IMR-90 (cell line): ENCODE results near the gene GARS1. TPM values are rescaled to one million over a fixed set of nuclear protein-coding genes. Genes with fewer than 3 reads are reported as not detected.

Source experiments
- ATAC-seq: fragments of 200-7000 bp; cut with Tn5 transposase; 2 replicates; pipeline ENCODE4 v1.9.1; 2020; ENCODE audit warnings: low read depth, mild to moderate bottlenecking, moderate library complexity
- BruUV-seq: library from RNA; stranded (reverse); fragments of 400-500 nt; replicated peaks from 2 replicates; lab custom pipeline; 2021; lab: Mats Ljungman, UMichigan
- CTCF ChIA-PET: fragments of 300-600 bp; formaldehyde crosslinking; extraction: SDS; loops from one replicate; lab custom pipeline; 2021; ENCODE audit warnings: antibody characterized with exemption; lab: Yijun Ruan, JAX
- POLR2A ChIA-PET: fragments of 300-600 bp; sonication (Branson Sonifier 250); formaldehyde crosslinking; loops from one replicate; lab custom pipeline; 2022; ENCODE audit warnings: antibody characterized with exemption; ENCODE audit not compliant: unreplicated experiment; lab: Charles Lee
- DNase-seq: peaks from one replicate; pipeline ENCODE4 v3.0.0; 2013
- H2AFZ ChIP-seq: replicated peaks from 2 replicates; pipeline ENCODE3; 2013; ENCODE audit warnings: low read length, mild to moderate bottlenecking; ENCODE audit not compliant: poor library complexity
- H2AK5ac ChIP-seq: 2 replicates; pipeline ENCODE4 v1.6.1; 2013; ENCODE audit warnings: low read depth, low read length, inconsistent platforms
- H2AK9ac ChIP-seq: replicated peaks from 2 replicates; pipeline ENCODE3; 2013; ENCODE audit warnings: mild to moderate bottlenecking, low read depth, low read length, moderate library complexity; ENCODE audit not compliant: poor library complexity
- H2BK120ac ChIP-seq: 2 replicates; pipeline ENCODE4 v1.6.1; 2013; ENCODE audit warnings: low read depth, low read length, inconsistent platforms
- H2BK15ac ChIP-seq: 3 replicates; pipeline ENCODE4 v1.6.1; 2013; ENCODE audit warnings: low read depth, low read length, inconsistent platforms
- H2BK20ac ChIP-seq: 2 replicates; pipeline ENCODE4 v1.6.1; 2013; ENCODE audit warnings: low read depth, mild to moderate bottlenecking, inconsistent platforms, low read length, moderate library complexity
- H2BK5ac ChIP-seq: 2 replicates; pipeline ENCODE4 v1.6.1; 2013; ENCODE audit warnings: mild to moderate bottlenecking, low read depth, low read length, inconsistent platforms; ENCODE audit not compliant: poor library complexity, severe bottlenecking
- H3K14ac ChIP-seq: replicated peaks from 2 replicates; pipeline ENCODE4 v1.6.1; 2013; ENCODE audit warnings: low read depth, low read length, inconsistent platforms
- H3K18ac ChIP-seq: 2 replicates; pipeline ENCODE4 v1.6.1; 2013; ENCODE audit warnings: low read depth, low read length, control low read depth
- H3K23ac ChIP-seq: 2 replicates; pipeline ENCODE4 v1.6.1; 2013; ENCODE audit warnings: low read depth, low read length, inconsistent platforms
- H3K27ac ChIP-seq: 2 replicates; pipeline ENCODE4 v1.5.1; 2013; ENCODE audit warnings: mild to moderate bottlenecking, control low read depth, low read length; ENCODE audit not compliant: insufficient read depth
- H3K27me3 ChIP-seq: 2 replicates; pipeline ENCODE4 v1.6.1; 2013; ENCODE audit warnings: low read length; ENCODE audit not compliant: control insufficient read depth, insufficient read depth
- H3K36me3 ChIP-seq: 2 replicates; pipeline ENCODE4 v1.6.1; 2013; ENCODE audit warnings: low read length, mixed read lengths; ENCODE audit not compliant: control insufficient read depth, insufficient read depth
- H3K4ac ChIP-seq: 2 replicates; pipeline ENCODE4 v1.6.1; 2013; ENCODE audit warnings: low read depth, low read length, inconsistent platforms
- H3K4me1 ChIP-seq: 2 replicates; pipeline ENCODE4 v1.6.1; 2013; ENCODE audit warnings: low read length, mixed read lengths; ENCODE audit not compliant: control insufficient read depth, insufficient read depth
- H3K4me2 ChIP-seq: 2 replicates; pipeline ENCODE4 v1.6.1; 2013; ENCODE audit warnings: low read depth, mild to moderate bottlenecking, control low read depth, low read length, moderate library complexity
- H3K4me3 ChIP-seq: 2 replicates; pipeline ENCODE4 v1.5.1; 2013; ENCODE audit warnings: low read depth, mild to moderate bottlenecking, control low read depth, low read length, moderate library complexity; ENCODE audit not compliant: insufficient read depth
- H3K56ac ChIP-seq: 2 replicates; pipeline ENCODE4 v1.6.1; 2013; ENCODE audit warnings: low read length, inconsistent platforms; ENCODE audit not compliant: insufficient read depth; ENCODE audit errors: extremely low read depth
- H3K79me1 ChIP-seq, 2 experiments: 2 replicates each; pipeline ENCODE4 v1.6.1; 2013; ENCODE audit warnings: low read length in 2 of 2, inconsistent platforms in 1 of 2, low read depth in 1 of 2
- H3K9ac ChIP-seq: 2 replicates; pipeline ENCODE4 v1.6.1; 2013; ENCODE audit warnings: low read depth, low read length, control low read depth
- H3K9me1 ChIP-seq: 2 replicates; pipeline ENCODE4 v1.6.1; 2013; ENCODE audit warnings: low read length, inconsistent platforms; ENCODE audit not compliant: insufficient read depth
- H3K9me3 ChIP-seq: 2 replicates; pipeline ENCODE4 v1.6.1; 2013; ENCODE audit warnings: low read length; ENCODE audit not compliant: control insufficient read depth, insufficient read depth
- H4K20me1 ChIP-seq: 2 replicates; pipeline ENCODE4 v1.6.1; 2013; ENCODE audit warnings: low read length, inconsistent platforms; ENCODE audit not compliant: insufficient read depth
- H4K5ac ChIP-seq: 2 replicates; pipeline ENCODE4 v1.6.1; 2013; ENCODE audit warnings: mild to moderate bottlenecking, low read depth, low read length, control low read depth
- H4K8ac ChIP-seq, 2 experiments: 2 replicates each; pipeline ENCODE4 v1.6.1; 2013; ENCODE audit warnings: low read depth in 2 of 2, low read length in 2 of 2, control low read depth in 1 of 2, inconsistent platforms in 1 of 2
- H4K91ac ChIP-seq: 2 replicates; pipeline ENCODE4 v1.6.1; 2013; ENCODE audit warnings: low read depth, low read length, inconsistent platforms; ENCODE audit not compliant: insufficient read depth
- BHLHE40 ChIP-seq: fragments of 150-350 bp; IDR thresholded peaks from 2 replicates; pipeline ENCODE4 v1.6.1; 2016; ENCODE audit warnings: mild to moderate bottlenecking, low read depth, low read length
- CHD1 ChIP-seq: IDR thresholded peaks from 2 replicates; pipeline ENCODE4 v1.6.1; 2012; ENCODE audit warnings: low read depth, low read length, improper control_type of control experiment
- MAFK ChIP-seq: IDR thresholded peaks from 2 replicates; pipeline ENCODE4 v1.6.1; 2012; ENCODE audit warnings: low read depth, low read length, improper control_type of control experiment
- MAZ ChIP-seq: IDR thresholded peaks from 2 replicates; pipeline ENCODE4 v1.6.1; 2012; ENCODE audit warnings: low read depth, mild to moderate bottlenecking, low read length, improper control_type of control experiment, moderate library complexity, borderline replicate concordance
- NFE2L2 ChIP-seq: fragments of 150-350 bp; IDR thresholded peaks from 2 replicates; pipeline ENCODE4 v1.6.1; 2016; ENCODE audit warnings: low read depth, mild to moderate bottlenecking, low read length
- POLR2A ChIP-seq: IDR thresholded peaks from 2 replicates; pipeline ENCODE4 v1.6.1; 2012; ENCODE audit warnings: mild to moderate bottlenecking, low read depth, low read length
- RFX5 ChIP-seq: IDR thresholded peaks from 2 replicates; pipeline ENCODE4 v1.8.0; 2012; ENCODE audit warnings: low read depth, mild to moderate bottlenecking, low read length, moderate library complexity
- SMC3 ChIP-seq: fragments of 150-350 bp; IDR thresholded peaks from 2 replicates; pipeline ENCODE4 v1.6.1; 2016; ENCODE audit warnings: low read depth, mild to moderate bottlenecking, antibody characterized with exemption, low read length, moderate library complexity
- WGBS, 2 experiments: methylation state at CpG; one replicate each; pipeline versions ENCODE4 v1.1.5 to v1.1.7; 2013; ENCODE audit warnings: missing lambda C conversion rate in 2 of 2; ENCODE audit not compliant: insufficient read length in 1 of 2; ENCODE audit errors: extremely low coverage in 2 of 2; 5-methylcytosine and 5-hydroxymethylcytosine counted together
- dilution Hi-C: fragments of 300-500 bp; cut with HindIII; formaldehyde crosslinking; loops from one replicate; pipeline ENCODE4 v1.14.3; 2018; ENCODE audit warnings: low sequenced_read_pairs; ENCODE audit not compliant: unreplicated experiment
- in situ Hi-C: fragments of 300-500 bp; cut with MboI; formaldehyde crosslinking; loops from 3 replicates; pipeline ENCODE4 v1.14.3; 2019; ENCODE audit warnings: low sequenced_read_pairs, inconsistent platforms, mixed read lengths
- intact Hi-C: fragments of 100-400 bp; cut with micrococcal nuclease; formaldehyde crosslinking; loops from 2 replicates; pipeline ENCODE4 v1.10.0; 2022
- polyA plus RNA-seq, 3 experiments: library from polyadenylated mRNA; depleted of rRNA; stranded (reverse); fragments of >200 nt; gene quantifications; 2 replicates each; pipeline ENCODE4 v1.2.3, GENCODE V29; 2012; ENCODE audit warnings: low replicate concordance in 1 of 3
- total RNA-seq: library from RNA; depleted of rRNA; stranded (reverse); fragments of >200 nt; gene quantifications from 2 replicates; pipeline ENCODE4 v1.2.3, GENCODE V29; 2012
- TF ChIP-seq, protein P1 (sequence below): conservative IDR thresholded peaks from 2 replicates; pipeline ENCODE4 v1.5.1; 2012; ENCODE audit warnings: mild to moderate bottlenecking, low read depth, low read length, improper control_type of control experiment
- TF ChIP-seq, protein P2 (sequence below): fragments of 150-350 bp; IDR thresholded peaks from 2 replicates; pipeline ENCODE4 v1.6.1; 2016; ENCODE audit warnings: low read depth, mild to moderate bottlenecking, low read length, moderate library complexity, borderline replicate concordance

GARS1 gene
- total and polyA plus RNA-seq, 2 of the 4 experiments (the other 2 are of a cell fraction): 105 to 551 TPM

DNA sequence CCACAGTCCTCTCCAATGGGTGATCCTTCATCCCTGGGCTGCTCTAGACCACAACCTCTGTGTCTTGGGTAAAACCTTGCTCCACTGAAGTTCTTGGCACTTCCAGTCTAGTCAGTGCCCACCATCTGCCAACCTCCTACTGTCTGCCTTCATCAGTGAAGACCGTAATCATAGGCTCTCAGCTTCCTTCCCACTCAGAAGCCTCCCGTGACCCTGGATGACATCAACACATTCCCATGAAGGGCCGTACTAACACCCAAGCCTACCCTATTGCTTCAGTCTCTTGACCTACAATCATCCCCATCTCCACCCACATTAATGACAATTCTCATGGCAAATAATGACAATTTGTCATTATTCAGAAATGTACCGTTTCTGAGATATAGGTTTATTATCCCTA lies 27.6 kb upstream of the GARS1 start:
- no peaks in the 10 kb centered on the region for H4K20me1 ChIP-seq
- 92% methylated on average over 2 of the region's 4 CpGs; no CpG with 5 or more reads in 1 of the 2 experiments for WGBS, 2 experiments
- dilution Hi-C loops: no loop called here
- no peak overlapping the region for H4K5ac ChIP-seq
- no peak overlapping the region for H3K18ac ChIP-seq
- H2AFZ ChIP-seq: no peak overlapping the region
- H3K79me1 ChIP-seq: no peaks in the 10 kb centered on the region
- H3K9me1 ChIP-seq: no peaks in the 10 kb centered on the region
- no peak overlapping the region for H3K56ac ChIP-seq
- H3K4me3 ChIP-seq: no peak overlapping the region
- no peak overlapping the region for H2BK20ac ChIP-seq
- DNase-seq: no peak
- intact Hi-C loops: no loop called here
- H3K14ac ChIP-seq: no peak overlapping the region
- H2AK5ac ChIP-seq: no peak overlapping the region
- no peak overlapping the region for H2BK120ac ChIP-seq
- H2BK15ac ChIP-seq: no peak overlapping the region
- no peak overlapping the region for H3K9ac ChIP-seq
- CTCF ChIA-PET: no interaction called here
- no peak overlapping the region for H3K27ac ChIP-seq
- no peak overlapping the region for H3K4me2 ChIP-seq
- H3K4me1 ChIP-seq: peaks cover 6% of the 10 kb centered on the region
- no peaks in the 10 kb centered on the region for H3K27me3 ChIP-seq
- no peak overlapping the region for H2AK9ac ChIP-seq
- no peak for ATAC-seq
- H3K23ac ChIP-seq: no peak overlapping the region
- in situ Hi-C loops: loop anchor here (10.0 kb wide), 1 partner anchor 402 kb away; no protein-coding TSS in a partner anchor
- no peak overlapping the region for H3K4ac ChIP-seq
- TF ChIP-seq NFE2L2 (no peak), SMC3 (no peak), MAFK (no peak), CHD1 (no peak), POLR2A (no peak), MAZ (no peak), RFX5 (no peak), BHLHE40 (no peak)
- TF ChIP-seq, protein P1, sequence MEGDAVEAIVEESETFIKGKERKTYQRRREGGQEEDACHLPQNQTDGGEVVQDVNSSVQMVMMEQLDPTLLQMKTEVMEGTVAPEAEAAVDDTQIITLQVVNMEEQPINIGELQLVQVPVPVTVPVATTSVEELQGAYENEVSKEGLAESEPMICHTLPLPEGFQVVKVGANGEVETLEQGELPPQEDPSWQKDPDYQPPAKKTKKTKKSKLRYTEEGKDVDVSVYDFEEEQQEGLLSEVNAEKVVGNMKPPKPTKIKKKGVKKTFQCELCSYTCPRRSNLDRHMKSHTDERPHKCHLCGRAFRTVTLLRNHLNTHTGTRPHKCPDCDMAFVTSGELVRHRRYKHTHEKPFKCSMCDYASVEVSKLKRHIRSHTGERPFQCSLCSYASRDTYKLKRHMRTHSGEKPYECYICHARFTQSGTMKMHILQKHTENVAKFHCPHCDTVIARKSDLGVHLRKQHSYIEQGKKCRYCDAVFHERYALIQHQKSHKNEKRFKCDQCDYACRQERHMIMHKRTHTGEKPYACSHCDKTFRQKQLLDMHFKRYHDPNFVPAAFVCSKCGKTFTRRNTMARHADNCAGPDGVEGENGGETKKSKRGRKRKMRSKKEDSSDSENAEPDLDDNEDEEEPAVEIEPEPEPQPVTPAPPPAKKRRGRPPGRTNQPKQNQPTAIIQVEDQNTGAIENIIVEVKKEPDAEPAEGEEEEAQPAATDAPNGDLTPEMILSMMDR: no peak
- TF ChIP-seq, protein P2, sequence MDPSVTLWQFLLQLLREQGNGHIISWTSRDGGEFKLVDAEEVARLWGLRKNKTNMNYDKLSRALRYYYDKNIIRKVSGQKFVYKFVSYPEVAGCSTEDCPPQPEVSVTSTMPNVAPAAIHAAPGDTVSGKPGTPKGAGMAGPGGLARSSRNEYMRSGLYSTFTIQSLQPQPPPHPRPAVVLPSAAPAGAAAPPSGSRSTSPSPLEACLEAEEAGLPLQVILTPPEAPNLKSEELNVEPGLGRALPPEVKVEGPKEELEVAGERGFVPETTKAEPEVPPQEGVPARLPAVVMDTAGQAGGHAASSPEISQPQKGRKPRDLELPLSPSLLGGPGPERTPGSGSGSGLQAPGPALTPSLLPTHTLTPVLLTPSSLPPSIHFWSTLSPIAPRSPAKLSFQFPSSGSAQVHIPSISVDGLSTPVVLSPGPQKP: no peak
- POLR2A ChIA-PET: no interaction called here
- no peak overlapping the region for H4K91ac ChIP-seq
- no peak overlapping the region for H4K8ac ChIP-seq
- BruUV-seq: no TSS peak
- H3K36me3 ChIP-seq: peaks cover 12% of the 10 kb centered on the region
- H2BK5ac ChIP-seq: no peak overlapping the region
- no peaks in the 10 kb centered on the region for H3K9me3 ChIP-seq
